AG10803 (cell line): ENCODE results near the gene DACT3.
"Not testable (repeated sequence)": the region's sequence is repeated elsewhere in the genome, so short reads cannot be mapped to it uniquely, and the experiment has no call there.

Experiments used
- DNase-seq: peaks from one replicate; pipeline ENCODE4 v3.0.0; 2010; ENCODE audit warnings: low read depth
- H3K4me3 ChIP-seq: 2 replicates; pipeline ENCODE4 v1.5.1; 2011; ENCODE audit warnings: mild to moderate bottlenecking, low read length, control low read depth
- TF ChIP-seq, protein P1 (sequence below): conservative IDR thresholded peaks from 2 replicates; pipeline ENCODE4 v1.5.1; 2011; ENCODE audit warnings: mild to moderate bottlenecking, low read length, control low read depth, inconsistent platforms

Gene DACT3

DNA sequence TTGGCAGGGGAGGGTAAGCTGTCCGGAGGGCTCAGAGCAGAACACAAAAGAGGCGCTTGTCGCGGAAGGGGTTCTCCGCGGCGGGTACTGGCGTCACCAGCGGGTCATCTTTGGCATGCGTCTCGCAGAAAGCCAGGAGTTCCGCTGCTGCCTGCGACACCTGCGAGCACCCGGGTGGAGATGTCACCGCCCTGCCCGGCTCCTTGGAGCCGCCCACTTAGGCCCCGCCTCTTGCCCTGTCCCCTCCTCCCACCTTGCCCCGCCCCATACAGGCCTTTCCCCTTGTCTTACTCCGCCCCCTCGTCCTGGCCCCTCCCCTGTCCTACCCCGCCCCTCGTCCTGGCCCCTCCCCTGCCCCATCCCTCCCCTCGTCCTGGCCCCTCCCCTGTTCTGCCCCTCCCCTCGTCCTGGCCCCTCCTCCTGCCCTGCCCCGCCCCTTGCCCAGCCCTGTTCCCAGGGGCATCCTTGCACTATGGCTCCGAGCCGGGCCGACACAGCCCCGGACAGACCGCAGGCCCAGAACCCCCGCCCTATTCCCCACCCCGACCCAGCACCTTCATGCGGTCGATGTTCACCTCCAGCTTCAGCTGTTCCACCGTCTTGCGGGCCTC is 26.8 kb downstream of the DACT3 start:
- TF ChIP-seq, protein P1, sequence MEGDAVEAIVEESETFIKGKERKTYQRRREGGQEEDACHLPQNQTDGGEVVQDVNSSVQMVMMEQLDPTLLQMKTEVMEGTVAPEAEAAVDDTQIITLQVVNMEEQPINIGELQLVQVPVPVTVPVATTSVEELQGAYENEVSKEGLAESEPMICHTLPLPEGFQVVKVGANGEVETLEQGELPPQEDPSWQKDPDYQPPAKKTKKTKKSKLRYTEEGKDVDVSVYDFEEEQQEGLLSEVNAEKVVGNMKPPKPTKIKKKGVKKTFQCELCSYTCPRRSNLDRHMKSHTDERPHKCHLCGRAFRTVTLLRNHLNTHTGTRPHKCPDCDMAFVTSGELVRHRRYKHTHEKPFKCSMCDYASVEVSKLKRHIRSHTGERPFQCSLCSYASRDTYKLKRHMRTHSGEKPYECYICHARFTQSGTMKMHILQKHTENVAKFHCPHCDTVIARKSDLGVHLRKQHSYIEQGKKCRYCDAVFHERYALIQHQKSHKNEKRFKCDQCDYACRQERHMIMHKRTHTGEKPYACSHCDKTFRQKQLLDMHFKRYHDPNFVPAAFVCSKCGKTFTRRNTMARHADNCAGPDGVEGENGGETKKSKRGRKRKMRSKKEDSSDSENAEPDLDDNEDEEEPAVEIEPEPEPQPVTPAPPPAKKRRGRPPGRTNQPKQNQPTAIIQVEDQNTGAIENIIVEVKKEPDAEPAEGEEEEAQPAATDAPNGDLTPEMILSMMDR = no peak
- H3K4me3 ChIP-seq = peak overlapping the region; percentile 60
- peak; percentile 88 for DNase-seq

DNA sequence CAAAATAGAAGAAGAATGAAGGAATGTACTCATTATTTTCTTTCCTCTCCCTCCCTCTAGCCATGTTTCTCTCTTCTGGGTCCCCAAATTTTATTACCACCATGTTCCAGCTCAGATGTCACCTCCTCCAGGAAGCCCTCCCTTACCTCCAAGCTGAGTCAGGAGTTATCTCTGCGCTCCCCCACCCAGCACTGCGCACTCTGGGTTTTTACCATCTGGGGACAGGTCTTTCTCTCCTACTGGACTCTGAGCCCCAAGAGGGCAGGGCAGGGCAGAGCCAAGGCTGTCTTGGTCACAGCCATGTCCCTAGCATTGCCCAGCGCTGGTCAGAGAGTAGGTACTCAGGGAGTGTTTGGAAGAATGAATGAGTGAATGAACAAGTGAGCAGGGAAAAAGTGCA is 27.9 kb downstream of the DACT3 start:
- TF ChIP-seq, protein P1 = no peak
- no peak overlapping the region for H3K4me3 ChIP-seq
- DNase-seq = no peak

DNA sequence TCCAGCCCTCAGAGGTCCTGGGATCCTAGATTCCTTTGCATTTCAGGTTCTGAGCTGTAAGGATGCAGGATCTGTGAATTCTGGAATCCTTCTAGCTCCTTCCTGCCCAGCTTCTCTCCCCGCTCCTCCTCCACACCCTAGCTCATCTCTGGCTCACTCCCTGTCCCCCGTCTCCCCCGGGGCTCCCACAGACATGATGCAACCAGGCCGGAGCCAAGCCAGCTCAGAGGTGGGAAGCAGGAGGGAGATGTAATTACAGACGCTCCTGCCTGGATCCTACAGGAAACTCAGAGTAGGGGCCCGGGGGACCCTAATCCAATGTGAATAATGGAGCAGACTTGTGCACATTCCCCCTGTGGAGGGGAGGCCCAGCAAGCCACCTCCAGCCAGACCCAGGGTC is 29.5 kb downstream of the DACT3 start:
- TF ChIP-seq, protein P1 = no peak
- peak; percentile 71 for DNase-seq
- H3K4me3 ChIP-seq = no peak overlapping the region

DNA sequence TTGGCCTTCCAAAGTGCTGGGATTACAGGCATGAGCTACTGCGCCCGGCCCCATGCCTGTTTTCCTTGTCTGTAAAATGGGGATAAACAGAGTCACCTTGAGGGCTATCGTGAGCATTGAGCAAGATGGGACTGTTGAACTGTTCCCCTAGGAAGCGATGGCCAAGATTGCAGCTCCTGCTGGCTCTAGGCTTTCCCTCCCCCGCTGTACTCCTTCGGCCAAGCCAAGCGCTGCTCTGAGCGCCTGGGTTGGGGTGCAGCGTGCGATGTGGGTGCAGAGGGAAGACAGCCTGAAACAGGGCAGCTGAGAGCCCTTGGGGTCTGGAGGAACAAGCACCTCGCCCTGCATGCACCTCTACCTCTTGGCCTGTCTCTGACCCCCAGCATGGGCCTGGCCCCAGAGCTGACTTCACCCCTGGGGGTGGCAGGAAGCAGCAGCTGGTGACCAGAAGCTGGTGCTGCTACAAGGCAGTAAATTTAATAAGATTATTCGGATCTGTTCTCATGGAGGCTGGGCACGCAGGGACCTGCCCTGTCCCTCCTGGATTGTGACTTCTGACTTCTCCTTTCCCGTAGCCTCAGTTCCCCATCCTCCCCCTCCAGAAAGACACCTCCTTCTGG is 30.3 kb downstream of the DACT3 start:
- DNase-seq = no peak
- no peak overlapping the region for H3K4me3 ChIP-seq
- TF ChIP-seq, protein P1 = no peak

DNA sequence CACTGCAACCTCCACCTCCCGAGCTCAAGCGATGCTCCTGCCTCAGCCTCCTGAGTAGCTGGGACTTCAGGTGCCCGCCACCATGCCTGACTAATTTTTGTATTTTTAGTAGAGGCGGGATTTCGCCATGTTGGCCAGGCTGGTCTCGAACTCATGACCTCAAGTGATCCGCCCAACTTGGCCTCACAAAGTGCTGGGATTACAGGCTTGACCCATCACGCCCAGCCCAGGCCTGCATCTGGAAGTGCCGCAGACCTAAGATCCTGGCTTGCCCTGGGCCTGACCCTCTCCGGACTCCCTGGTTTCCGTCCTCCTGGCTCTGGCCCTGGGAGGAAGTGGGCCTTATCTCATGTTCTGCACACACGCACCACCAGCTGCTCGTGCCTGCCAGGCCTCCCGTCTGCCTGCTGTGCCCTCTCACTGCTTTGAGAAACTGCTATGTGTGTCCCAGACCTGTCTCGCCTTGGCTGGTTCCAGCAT is 31.4 kb downstream of the DACT3 start:
- TF ChIP-seq, protein P1 = no peak
- DNase-seq = no peak
- H3K4me3 ChIP-seq = no peak overlapping the region

DNA sequence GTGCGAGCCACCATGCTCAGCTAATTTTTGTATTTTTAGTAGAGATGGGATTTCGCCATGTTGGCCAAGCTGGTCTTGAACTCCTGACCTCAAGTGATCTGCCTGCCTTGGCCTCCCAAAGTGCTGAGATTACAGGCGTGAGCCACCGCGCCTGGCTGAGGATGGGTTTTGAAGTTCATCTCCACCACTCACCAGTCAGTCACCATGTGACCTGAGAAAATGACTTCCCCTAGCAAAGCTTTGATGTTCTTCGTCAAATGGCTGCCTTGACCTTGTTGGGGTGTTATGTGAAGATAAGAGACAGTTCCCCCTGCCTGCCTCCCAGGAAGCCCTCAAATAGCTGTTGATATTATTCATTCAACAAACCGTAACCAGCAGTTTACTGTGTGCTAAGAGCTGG is 32.0 kb downstream of the DACT3 start:
- H3K4me3 ChIP-seq, DNase-seq: not testable (repeated sequence)

DNA sequence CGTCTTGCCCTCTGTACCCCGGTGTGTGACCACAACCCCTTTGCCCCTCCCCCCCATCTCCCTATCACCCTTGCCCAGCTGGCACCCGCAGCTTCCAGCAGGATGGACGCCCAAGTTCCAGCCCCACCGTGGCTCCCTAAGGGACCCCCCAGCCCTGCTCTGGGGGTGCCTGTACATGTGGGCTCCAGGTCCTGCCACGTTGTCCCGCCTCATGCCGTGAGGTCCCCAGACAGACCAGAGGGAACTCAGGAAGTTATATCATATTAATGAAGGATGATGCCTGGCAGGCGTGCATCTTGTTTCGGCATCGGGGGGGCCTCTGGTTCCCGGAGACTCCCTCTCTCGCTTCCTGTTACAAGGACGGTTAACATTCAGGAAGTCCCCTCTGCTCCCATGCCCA is 34.5 kb downstream of the DACT3 start:
- TF ChIP-seq, protein P1 = no peak
- DNase-seq = no peak
- H3K4me3 ChIP-seq = no peak overlapping the region
